HepG2 (cell line): ENCODE results near the gene HSDL2.

Experiments used
- ATF3 ChIP-seq: sonication (generic); formaldehyde crosslinking; IDR thresholded peaks from 2 replicates; pipeline ENCODE4 v1.4.0; 2020; ENCODE audit warnings: missing genetic modification reagents
- ATF6 ChIP-seq: sonication (generic); formaldehyde crosslinking; conservative IDR thresholded peaks from 2 replicates; pipeline ENCODE4 v1.4.0; 2020; ENCODE audit warnings: missing genetic modification reagents
- EP300 ChIP-seq, 3 experiments: sonication (generic) in 1 of 3; formaldehyde crosslinking in 1 of 3; IDR thresholded peaks; 2 replicates each; pipeline versions ENCODE4 v1.5.1 to v1.6.1; 2011 to 2020; ENCODE audit warnings: low read depth in 2 of 3, low read length in 2 of 3, borderline replicate concordance in 1 of 3, improper control_type of control experiment in 1 of 3, mild to moderate bottlenecking in 1 of 3, missing genetic modification reagents in 1 of 3, moderate library complexity in 1 of 3
- ETV6 ChIP-seq: sonication (generic); formaldehyde crosslinking; conservative IDR thresholded peaks from 2 replicates; pipeline ENCODE4 v1.4.0; 2020; ENCODE audit warnings: missing genetic modification reagents
- JUND ChIP-seq: sonication (generic); formaldehyde crosslinking; IDR thresholded peaks from 2 replicates; pipeline ENCODE4 v1.8.0; 2022; ENCODE audit warnings: mild to moderate bottlenecking, missing genetic modification reagents
- NFE2L2 ChIP-seq: fragments of 150-350 bp; IDR thresholded peaks from 2 replicates; pipeline ENCODE4 v1.6.1; 2014; ENCODE audit warnings: low read length
- SOX6 ChIP-seq, 2 experiments: fragments of 450-650 bp in 1 of 2; sonication (generic) in 1 of 2; formaldehyde crosslinking in 1 of 2; IDR thresholded peaks; 2 replicates each; pipeline versions ENCODE4 v1.4.0 to v1.6.1; 2017 to 2020; ENCODE audit warnings: antibody characterized with exemption in 1 of 2, mild to moderate bottlenecking in 1 of 2, missing genetic modification reagents in 1 of 2
- ZNF224 ChIP-seq: sonication (generic); formaldehyde crosslinking; IDR thresholded peaks from 2 replicates; pipeline ENCODE4 v1.5.0; 2020; ENCODE audit warnings: mild to moderate bottlenecking, missing genetic modification reagents
- ZNF556 ChIP-seq: sonication (generic); formaldehyde crosslinking; IDR thresholded peaks from 2 replicates; pipeline ENCODE4 v1.4.0; 2020; ENCODE audit warnings: mild to moderate bottlenecking, missing genetic modification reagents, borderline replicate concordance
- ZNF576 ChIP-seq: sonication (generic); formaldehyde crosslinking; IDR thresholded peaks from 2 replicates; pipeline ENCODE4 v1.4.0; 2020; ENCODE audit warnings: mild to moderate bottlenecking, missing genetic modification reagents
- TF ChIP-seq, protein P1 (sequence below): sonication (generic); formaldehyde crosslinking; IDR thresholded peaks from 2 replicates; pipeline ENCODE4 v1.8.0; 2022; ENCODE audit warnings: missing genetic modification reagents, low read depth, mild to moderate bottlenecking, borderline replicate concordance
- TF ChIP-seq, protein P2 (sequence below): sonication (generic); formaldehyde crosslinking; IDR thresholded peaks from 2 replicates; pipeline ENCODE4 v1.5.0; 2020; ENCODE audit warnings: mild to moderate bottlenecking, missing genetic modification reagents, moderate library complexity

GRCh38 chr9:112377087-112377486 is 2.8 kb upstream of the HSDL2 start:
- TF ChIP-seq NFE2L2 (no peak), ATF6 (no peak), ZNF576 (CRISPR knock-in tag) (no peak), ZNF224 (no peak), JUND (CRISPR knock-in tag) (no peak), ETV6 (CRISPR knock-in tag) (no peak), ZNF556 (CRISPR knock-in tag) (no peak), SOX6 (IDR thresholded peaks at IDR 0.05) (no peak), SOX6 (CRISPR knock-in tag; IDR thresholded peaks at IDR 0.05) (no peak), ATF3 (CRISPR knock-in tag) (no peak), EP300 (IDR thresholded peaks at IDR 0.05; ENCODE audit: low read depth in 2 of 2, low read length in 2 of 2) (no peak), EP300 (CRISPR knock-in tag; IDR thresholded peaks at IDR 0.05; ENCODE audit: borderline replicate concordance) (no peak)
- TF ChIP-seq, protein P1, sequence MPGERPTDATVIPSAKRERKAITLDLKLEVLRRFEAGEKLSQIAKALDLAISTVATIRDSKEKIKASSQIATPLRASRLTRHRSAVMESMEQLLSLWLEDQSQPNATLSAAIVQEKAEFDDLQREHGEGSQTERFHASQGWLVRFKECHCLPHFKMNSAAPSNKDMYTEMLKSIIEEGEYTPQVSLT (CRISPR knock-in tag): no peak
- TF ChIP-seq, protein P2, sequence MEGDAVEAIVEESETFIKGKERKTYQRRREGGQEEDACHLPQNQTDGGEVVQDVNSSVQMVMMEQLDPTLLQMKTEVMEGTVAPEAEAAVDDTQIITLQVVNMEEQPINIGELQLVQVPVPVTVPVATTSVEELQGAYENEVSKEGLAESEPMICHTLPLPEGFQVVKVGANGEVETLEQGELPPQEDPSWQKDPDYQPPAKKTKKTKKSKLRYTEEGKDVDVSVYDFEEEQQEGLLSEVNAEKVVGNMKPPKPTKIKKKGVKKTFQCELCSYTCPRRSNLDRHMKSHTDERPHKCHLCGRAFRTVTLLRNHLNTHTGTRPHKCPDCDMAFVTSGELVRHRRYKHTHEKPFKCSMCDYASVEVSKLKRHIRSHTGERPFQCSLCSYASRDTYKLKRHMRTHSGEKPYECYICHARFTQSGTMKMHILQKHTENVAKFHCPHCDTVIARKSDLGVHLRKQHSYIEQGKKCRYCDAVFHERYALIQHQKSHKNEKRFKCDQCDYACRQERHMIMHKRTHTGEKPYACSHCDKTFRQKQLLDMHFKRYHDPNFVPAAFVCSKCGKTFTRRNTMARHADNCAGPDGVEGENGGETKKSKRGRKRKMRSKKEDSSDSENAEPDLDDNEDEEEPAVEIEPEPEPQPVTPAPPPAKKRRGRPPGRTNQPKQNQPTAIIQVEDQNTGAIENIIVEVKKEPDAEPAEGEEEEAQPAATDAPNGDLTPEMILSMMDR (CRISPR knock-in tag): no peak
